Inflammatory macrophage treated with lipopolysaccharide for 4 hours (primary cell): ENCODE data around the gene LMNTD2.
A peak's percentile ranks its signal among the peaks of the same experiment; 100 is the strongest.

Source experiments
- DNase-seq: peaks from one replicate; pipeline ENCODE4 v3.0.0-alpha.2; 2020

LMNTD2 gene, protein sequence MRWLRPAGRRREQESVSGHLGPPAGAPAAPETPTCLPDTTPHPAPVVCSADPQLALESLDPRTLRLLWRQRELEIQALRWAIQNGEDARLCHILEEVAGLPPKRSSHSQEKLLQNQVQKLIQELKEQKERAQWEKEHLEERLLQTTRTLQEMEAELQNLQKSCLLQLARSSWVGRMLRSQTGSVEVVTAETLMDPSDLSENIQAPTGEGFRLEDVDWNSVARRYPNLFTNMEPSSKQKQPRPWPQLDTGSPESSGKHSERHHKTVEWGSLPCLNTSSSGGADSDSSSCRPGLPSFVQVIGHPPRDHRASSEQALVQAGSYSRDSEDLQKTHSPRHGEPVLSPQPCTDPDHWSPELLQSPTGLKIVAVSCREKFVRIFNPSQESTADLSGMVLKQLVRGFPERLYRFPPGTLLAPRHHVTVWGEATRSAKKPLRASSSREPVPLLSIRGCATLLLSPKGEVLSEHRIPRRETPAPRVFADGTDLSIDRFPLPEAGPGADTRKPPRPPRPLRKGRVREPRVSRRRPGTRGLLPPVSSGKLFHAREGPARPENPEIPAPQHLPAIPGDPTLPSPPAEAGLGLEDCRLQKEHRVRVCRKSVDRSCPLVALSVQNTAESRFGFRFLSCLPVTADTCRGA

DNA sequence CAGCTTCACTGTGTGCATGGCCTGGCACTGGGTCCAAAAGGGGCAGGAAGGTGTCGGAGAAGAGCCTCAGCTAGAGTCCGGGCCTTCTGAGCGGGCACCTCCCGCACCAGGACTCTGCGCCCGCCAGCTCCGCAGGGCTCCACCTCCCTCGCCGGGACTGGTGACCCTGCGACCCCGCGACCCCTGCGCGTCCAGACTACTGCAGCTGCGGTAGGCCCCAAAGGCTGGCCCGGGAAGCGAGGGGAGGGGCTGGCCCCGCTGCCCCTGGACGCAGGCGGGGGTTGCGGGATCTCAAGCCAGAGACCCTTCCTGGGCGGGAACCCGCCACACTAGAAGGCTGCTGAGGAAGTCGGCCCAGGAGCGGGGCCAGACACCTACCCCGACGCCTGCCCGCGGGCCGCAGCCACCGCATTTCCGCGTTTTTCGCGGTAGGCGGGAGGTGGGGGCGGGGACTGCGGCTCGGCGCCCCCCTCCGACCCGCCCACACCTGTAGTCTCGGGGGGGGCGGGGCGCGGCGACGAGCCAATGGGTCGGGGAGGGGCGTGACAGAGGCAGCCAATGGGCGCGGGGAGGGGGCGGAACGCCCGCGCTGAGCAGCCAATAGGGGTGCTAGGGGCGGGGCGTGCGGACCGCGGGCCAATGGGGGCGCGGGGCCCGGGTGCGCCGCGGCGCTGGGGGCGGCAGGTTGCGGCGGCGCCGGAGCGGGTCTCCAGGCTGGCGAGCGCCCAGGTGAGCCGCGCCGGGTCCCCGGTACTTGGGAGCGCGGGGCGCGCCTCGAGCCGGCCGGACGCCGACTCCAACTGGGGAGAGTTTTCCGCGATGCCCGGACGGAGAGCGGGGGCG, at the start of gene LMNTD2, which contains the start of gene RASSF7:
Gene LMNTD2, minus strand, starts transcription at position 434 of the 843 bp plus-strand sequence. Its CDS starts 22 bp downstream, at position 412.
Gene RASSF7, plus strand, starts transcription at position 666 of the 843 bp plus-strand sequence. CDS start 799 bp downstream, outside the sequence.
- DNase-seq: peak; percentile 91

DNA sequence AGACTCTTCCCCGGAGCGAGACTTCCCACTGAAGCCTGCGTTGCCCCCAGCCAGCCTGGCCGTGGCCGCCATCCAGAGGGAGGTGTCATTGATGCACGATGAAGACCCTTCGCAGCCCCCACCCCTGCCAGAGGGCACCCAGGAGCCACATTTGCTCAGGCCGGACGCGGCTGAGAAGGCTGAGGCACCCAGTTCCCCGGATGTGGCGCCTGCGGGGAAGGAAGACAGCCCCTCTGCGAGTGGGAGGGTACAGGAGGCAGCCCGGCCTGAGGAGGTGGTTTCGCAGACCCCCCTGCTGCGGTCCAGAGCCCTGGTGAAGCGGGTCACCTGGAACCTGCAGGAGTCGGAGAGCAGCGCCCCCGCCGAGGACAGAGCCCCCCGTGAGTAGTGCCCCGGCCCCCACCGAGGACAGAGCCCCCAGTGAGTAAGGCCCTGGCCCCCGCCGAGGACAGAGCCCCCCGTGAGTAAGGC, 48.8 kb upstream of the LMNTD2 start:
- DNase-seq: no peak

GRCh38 chr11:608791-609251, 48.3 kb upstream of the LMNTD2 start:
- no peak for DNase-seq

DNA sequence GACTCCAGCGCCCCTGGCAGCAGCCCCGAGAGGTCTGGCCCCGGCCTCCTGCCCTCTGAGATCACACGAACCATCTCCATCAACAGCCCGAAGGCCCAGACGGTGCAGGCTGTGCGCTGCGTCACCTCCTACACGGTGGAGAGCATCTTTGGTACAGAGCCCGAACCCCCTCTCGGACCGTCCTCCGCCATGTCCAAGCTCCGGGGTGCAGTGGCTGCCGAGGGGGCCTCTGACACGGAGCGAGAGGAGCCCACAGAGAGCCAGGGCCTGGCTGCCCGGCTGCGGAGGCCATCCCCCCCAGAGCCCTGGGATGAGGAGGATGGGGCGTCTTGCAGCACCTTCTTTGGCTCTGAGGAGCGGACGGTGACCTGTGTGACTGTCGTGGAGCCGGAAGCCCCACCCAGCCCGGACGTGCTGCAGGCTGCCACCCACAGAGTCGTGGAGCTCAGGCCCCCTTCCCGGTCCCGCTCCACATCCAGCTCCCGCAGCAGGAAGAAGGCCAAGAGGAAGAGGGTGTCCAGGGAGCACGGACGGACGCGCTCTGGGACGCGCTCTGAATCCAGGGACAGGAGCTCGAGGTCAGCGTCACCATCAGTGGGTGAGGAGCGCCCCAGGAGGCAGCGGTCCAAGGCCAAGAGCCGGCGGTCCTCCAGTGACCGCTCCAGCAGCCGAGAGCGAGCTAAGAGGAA, 47.6 kb upstream of the LMNTD2 start:
- no peak for DNase-seq

DNA sequence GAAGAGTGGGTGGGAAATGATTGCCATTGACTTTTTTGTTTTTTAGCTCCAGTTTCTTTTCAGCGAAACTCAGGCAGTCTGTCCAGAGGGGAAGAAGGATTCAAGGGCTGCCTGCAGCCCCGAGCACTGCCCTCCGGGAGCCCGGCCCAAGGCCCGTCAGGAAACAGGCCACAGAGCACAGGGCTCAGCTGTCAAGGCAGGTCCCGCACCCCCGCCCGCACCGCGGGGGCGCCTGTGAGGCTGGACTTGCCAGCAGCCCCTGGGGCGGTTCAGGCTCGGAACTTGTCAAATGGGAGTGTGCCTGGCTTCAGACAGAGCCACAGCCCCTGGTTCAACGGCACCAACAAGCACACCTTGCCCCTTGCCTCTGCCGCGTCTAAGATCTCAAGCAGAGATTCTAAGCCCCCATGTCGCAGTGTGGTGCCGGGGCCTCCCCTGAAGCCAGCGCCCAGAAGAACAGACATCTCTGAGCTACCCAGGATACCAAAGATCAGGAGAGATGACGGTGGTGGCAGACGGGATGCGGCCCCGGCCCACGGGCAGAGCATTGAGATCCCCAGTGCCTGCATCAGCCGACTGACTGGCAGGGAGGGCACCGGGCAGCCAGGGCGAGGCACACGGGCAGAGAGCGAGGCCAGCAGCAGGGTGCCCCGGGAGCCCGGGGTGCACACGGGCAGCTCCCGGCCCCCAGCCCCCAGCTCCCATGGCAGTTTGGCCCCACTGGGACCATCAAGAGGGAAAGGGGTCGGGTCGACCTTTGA, 46.7 kb upstream of the LMNTD2 start:
- no peak for DNase-seq

- no peak for DNase-seq
These were observed 45.7 kb upstream of the LMNTD2 start for GRCh38 chr11:606245-606644.

DNA sequence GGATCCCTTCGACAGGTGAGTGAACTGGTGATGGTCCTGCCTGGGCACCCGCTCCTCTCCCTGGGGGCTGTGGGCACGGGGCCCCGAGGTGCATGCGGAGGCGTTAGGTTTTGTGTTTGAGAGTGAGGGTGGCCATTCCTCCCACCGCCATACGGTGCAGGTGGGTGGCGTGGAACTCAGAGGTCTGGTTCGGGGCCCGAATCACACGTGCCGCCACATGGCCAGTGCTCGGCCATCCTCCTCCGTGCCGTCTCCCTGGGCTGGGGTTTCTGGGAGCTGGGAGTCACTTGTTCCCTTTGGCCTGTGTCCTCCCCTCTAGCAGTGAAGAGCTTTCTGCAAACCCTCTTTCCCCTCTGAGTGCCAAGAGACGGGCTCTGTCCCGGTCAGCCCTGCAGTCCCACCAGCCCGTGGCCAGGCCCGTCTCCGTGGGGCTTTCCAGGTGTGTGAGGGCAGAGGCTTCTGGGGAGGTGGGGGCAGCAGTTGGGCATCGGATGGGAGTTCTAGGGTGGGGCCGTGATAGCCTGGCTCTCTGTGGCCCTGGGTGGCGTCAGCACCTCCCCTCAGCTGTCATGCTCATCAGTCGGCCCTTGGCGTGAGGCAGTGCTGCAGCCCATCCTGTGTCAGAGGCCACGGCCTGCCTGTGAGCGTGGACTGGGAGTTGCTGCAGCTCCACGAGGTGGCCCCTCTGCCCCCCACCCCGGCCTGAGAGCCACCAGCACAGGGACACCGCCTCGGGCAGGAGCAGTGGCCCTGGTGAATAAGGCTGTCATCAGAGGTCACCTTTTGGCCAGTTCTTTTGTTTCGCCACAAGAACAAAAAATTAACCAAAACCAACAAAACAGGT, 45.0 kb upstream of the LMNTD2 start:
- DNase-seq: no peak

- DNase-seq: no peak
These were observed 42.6 kb upstream of the LMNTD2 start for GRCh38 chr11:603154-603553.

- no peak for DNase-seq
These were observed 41.2 kb upstream of the LMNTD2 start for GRCh38 chr11:601573-602245.

GRCh38 chr11:598005-598680, 37.6 kb upstream of the LMNTD2 start:
- DNase-seq: no peak

DNA sequence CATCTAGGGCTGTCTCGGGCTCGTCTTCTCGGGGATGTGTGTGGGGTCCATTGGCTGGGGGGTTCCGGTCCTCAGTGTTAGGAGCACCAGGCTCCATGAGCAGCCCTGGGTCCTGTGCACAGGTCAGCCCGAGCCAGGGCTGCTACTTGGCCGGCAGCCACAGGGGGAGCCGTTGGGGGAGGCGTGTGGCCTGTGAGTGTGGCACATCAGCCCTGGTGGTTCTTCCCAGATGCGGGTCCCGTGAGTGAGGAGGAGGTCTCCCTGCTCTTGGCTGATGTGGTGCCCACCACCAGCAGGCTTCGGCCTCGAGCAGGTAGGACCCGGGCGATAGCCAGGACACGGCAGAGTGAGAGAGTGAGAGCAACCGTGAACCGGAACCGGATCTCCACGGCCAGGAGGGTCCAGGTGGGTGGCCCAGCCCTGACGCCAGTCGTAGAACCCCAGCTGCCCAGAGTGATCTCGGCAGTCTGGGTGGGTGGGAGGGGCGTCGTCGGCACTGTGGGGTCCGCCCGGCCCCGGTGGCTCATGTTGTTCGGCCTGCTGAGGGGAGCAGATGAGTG, 36.7 kb upstream of the LMNTD2 start:
- DNase-seq: no peak

DNA sequence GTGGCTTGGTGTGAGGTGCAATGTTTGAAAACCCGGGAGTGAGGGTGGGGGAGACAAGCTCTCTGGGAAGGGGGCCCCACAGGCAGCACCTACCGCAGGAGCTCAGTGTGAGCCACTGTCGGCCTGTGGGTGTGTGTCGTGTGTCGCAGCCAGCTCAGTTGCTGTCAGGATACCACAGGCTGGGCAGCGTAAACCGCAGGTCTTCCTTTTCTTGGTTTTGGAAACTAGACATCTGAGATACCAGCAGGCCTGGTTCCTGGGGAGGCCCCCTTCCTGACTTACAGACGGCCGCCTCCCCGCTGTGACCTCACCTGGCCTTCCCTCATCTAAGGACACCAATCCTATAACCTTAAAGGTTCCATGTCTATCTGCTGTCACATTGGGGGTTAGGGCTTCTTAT, 35.8 kb upstream of the LMNTD2 start:
- no peak for DNase-seq

GRCh38 chr11:595400-595799, 34.9 kb upstream of the LMNTD2 start:
- DNase-seq: no peak

DNA sequence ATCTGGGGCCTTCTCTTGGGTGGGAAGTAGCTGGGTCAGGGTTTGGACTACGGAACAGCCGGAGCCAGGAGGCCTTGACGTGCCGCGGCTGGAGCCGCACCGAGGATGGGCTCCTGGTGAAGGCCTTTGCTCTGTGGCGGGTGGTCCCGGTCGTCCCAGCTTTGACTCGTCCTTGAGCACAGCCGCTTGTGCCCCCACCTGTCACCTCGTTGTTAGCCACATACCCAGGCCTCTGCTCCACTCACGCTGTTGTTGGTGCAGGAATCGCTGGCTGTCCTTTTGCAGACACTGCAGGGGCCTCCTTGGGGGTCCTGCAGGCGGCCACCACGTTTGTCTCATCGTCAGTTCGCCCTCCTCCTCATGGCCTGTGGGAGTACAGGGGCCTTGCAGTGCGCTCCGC, 32.8 kb upstream of the LMNTD2 start:
- no peak for DNase-seq

DNA sequence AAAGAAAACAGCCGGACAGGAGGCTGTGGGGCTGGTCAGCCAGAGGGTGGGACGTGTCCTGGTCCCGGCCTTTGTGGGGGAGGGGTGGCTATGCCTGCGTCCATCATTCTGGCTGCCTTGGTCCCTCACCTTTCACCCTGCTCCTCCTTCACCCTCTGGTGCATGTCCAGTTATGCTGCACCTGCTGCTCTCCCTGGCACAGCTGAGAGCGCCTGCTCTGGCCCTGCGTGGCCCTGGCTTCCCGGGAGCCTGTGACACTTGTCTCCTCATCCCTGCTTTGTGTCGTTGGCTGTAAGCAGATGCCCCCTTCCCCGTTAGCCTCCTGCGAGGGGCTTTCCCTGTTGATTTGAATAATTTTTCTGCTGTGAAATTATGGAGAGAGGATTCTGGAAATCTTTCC, 32.4 kb upstream of the LMNTD2 start:
- DNase-seq: no peak

DNA sequence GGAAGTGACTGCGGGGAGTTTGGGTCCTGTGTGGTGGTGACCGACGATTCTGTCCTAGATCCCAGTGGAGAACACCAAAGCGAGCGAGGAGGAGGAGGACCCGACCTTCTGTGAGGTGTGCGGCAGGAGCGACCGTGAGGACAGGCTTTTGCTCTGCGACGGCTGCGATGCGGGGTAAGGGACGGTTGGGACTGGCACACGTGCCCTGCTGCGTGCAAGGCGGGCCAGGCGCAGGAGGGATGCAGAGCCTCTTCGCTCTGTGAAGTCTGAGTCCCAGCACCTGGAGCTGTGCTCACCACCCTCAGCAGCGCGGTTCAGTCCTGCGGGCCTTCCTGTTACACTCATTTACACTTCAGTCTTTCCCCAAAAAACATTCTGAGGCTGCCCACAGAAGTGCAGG, 32.0 kb upstream of the LMNTD2 start:
- no peak for DNase-seq

DNA sequence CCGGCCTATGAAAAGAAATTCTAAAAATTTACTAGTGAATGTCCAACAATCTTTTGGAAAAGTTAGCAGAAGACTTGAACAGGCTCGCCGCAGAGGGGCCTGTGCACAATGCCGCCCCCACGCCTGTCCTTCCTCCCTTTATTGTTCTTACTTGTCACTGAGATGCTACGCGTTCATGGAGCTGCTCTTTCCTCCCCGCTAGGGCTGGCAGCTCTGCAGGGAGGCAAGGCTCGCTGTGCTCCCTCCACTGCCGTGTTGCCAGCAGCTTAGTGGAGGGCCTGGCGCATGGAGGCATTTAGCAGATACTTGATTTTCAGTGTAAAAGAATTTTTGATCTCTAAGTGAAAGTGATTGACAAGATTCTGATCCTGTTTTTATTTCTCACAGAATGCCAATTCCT, 30.5 kb upstream of the LMNTD2 start:
- DNase-seq: no peak

DNA sequence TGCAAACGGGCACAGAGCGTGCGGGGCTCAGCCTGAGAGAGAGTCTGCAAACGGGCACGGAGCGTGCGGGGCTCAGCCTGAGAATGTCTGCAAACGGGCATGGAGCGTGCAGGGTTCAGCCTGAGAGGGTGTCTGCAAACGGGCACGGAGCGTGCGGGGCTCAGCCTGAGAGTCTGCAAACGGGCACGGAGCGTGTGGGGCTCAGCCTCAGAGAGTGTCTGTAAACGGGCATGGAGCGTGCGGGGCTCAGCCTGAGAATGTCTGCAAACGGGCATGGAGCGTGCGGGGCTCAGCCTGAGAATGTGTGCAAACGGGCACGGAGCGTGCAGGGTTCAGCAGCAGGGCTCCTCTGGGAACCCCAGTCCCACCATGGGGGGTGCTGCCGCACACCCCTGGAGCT, 29.3 kb upstream of the LMNTD2 start:
- no peak for DNase-seq

GRCh38 chr11:587978-588380, 27.4 kb upstream of the LMNTD2 start:
- DNase-seq: peak; percentile 95
